ENCODE measurements around the gene TEN1.
"Not testable (repeated sequence)": the region's sequence is repeated elsewhere in the genome, so short reads cannot be mapped to it uniquely, and the experiment has no call there.

TEN1 gene

DNA sequence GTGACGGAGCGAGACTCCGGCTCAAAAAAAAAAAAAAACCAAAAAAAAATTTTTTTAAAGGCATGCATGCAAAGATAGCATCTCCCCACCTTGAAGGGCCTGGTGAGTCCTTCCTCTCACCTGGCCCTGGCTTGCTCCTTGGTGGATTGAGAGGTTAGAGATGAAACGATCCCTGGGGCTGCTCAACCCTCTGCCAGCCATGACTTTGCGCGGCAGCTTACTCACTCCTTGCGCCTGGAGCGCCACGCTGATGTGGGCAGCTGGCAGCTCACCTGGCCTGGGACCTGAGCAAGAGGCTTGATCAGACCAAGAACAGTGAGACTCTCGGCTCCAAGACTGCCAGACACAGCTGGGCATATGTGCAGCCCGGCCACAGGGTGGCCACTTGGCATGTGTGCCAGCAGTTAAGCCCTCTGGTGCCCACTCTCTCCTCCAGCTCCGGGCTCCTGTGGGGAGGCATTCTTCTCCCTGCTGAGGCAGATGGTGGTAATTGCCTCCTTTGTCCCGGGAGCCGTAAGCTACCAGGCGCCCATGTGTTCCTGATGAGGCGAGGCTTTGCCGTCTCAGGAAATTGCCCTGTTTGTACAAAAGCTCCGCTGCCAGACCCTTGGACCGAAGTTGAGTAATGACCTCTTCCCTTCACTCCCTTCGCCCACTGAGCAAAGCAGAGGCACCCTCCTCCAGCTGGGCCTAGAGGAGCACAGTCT is 53.2 kb downstream of the TEN1 start:
- DNase-seq: no peak

DNA sequence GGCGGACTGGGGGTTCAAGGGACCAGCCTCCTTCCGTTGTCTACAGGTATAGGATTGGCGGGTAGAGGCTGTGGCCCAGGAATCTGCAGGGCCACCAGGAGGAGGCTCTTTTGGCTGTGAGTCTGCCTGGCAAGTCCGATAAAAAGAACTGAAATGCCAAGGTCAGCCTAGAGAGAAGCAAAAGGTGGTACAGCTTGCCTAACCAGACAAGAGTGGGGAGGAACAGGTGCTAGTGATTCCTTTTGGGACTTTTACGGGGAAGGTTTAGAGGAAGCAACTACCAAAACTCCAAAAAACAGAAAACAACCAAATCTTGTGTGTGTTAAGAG is 53.7 kb downstream of the TEN1 start:
- no peak for DNase-seq

DNA sequence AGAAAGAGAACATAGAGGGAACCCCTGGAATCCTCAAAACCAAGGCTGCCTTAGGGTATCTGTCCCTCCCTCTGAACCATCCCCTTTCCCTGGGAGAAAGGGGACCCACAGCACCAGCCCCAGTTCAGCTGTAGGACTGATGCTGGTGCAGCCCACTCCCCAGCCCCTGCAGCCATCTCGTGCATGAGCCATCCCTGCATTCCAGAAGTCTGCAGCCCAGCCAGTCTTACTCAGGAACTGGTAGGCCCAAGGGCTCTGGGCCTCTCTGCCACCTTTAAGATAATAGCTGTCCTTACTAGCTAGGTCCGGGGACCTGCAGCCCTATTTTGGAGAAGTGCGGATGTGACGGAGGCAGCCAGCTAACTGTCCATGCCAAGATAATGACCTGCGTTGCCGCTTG is 54.1 kb downstream of the TEN1 start:
- no peak for DNase-seq

DNA sequence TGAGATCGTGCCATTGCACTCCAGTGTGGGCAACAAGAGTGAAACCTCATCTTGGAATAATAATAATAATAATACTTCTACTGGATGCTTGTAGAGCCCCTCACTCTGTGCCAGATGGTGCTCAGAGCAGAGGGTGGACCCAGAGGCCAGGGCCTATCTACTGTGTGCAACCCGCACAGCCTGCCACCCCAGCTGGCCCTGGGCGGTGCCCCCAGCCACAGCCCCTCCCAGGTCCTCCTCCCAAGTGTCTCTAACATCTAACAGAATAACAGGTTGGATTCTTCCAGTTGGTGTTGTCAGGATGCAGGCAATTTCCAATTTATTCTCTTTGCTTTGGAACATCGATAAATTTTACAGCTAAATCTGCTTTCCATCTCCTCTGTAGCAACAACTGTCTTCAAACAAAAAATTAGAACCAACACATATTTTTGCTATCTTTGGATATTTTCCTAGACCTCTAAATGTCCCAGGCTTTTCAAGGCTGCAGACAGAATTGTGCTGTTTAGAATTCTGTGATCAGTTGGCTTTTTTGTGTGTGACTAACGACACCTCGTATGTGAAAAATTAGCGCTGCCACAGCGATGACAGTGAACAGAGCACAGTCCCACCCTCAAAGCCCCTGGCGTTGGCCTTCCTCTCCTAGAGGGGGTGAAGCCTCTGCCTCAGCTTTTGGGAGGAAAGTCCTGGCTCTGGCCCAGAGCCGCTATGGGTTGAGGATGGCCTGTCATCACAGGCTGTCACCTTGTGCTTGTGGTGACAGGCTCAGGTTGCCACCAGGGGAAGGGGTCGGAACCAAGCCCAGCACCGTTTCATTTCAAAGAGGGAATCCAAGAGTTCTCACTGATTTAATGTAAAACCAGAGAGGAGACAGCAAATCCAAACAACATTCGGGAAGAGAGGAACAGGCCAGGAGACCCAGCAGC is 55.6 kb downstream of the TEN1 start:
- no peak for DNase-seq

DNA sequence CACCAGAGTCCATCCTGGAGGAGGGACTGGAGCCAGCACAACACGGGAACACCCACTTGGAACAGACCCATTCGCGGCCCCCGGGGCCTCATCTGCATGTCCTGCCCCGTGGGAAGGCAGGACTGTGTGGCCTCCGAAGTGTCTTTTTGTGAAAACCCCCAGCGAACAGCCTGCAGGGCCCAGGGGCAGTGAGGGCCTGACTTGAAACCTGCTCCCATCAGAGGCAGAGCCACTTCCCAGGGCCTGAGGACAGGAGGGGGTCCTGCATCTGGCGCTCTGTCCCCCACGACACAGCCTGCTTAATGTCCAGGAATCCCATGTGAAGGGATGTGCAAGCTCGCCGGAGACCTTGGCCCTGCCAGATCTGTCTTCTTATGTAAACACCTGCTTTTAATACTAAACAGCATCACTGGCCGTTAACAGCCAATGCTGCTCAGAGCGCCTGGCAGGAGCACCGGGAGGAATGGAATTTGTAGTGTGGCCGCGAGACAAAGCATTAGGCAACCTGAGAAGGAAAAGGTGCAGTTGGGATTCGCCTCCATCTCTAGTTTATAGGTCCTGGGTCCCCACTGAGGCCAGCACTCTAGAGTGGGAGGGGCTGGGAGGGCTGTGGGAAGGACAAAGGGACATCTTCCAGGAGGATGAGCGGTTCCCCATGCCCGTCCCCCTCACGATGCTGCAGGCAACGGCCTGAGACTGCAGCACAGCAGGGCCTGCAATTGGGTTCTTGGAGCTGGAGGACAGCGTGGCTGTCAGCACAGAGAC is 57.6 kb downstream of the TEN1 start:
- no peak for DNase-seq

DNA sequence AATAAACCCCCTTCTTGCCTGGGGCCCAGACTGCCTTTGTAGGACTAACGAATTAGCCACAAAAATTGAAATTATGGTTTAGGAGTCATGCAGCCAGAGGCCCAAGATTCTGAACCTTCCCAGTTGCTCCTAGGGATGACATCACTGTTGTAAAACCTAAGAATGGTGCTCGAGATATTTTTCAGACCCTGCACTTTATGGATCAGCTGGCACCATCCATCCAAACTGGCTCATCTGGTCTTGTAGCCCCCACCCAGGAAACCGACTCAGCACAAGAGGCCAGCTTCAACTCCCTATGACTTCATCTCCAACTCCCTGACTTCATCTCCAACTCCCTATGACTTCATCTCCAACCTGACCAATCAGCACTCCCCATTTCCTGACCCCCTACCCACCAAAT is 59.0 kb downstream of the TEN1 start:
- DNase-seq: no peak

DNA sequence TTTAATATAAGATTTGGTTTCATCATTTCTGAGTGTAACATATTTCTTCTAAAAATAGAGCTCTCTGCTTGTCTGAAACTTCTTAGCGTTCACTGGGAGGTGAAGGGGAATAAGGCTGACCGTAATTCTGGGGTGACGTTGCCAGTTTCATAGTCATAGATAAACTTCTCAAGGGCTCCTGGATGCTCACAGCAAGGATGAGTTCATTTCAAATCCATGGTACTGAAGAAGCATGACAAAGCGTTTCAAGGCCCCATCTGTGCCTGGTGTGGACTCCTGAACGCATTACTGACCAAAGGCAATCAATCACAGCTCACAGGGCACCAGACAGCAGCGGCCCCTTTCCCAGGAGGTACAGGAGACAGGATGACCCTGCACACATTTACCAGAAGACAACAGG is 60.1 kb downstream of the TEN1 start:
- no peak for DNase-seq

DNA sequence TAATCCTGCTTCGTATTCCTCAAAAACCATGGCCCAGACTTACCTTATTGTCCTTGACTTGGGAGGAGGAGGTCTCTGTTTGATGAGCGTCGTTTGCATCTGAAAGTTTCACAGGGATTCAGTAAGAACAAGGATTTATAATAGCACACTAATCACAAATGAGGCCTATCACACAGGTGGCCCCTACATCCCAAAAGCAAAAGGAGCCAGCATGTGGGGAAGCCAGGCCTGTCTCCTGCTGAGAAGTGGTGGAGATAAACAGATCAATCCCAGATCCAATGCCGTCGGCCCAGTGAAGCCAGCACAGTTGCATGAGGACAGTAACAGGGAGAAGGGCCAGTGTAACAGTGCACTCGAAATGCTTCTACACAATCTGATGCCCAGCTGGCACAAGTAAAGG is 61.3 kb downstream of the TEN1 start:
- DNase-seq: no peak

DNA sequence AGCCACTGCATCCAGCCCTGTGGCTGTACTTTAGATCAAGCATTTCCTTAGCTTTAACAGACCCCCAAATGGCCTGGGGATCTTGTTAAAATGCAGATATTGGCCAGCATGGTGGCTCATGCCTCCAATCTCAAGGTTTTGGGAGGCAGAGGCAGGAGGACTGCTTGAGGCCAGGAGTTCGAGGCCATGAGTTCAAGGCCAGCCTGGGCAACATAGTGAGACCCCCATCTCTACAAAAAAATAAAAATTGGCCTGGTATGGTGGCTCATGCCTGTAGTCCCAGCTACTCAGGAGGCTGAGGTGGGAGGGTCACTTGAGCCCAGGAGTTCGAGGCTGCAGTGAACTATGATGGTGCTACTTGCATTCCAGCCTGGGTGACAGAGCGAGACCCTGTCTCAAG is 63.8 kb downstream of the TEN1 start:
- DNase-seq: not testable (repeated sequence)

DNA sequence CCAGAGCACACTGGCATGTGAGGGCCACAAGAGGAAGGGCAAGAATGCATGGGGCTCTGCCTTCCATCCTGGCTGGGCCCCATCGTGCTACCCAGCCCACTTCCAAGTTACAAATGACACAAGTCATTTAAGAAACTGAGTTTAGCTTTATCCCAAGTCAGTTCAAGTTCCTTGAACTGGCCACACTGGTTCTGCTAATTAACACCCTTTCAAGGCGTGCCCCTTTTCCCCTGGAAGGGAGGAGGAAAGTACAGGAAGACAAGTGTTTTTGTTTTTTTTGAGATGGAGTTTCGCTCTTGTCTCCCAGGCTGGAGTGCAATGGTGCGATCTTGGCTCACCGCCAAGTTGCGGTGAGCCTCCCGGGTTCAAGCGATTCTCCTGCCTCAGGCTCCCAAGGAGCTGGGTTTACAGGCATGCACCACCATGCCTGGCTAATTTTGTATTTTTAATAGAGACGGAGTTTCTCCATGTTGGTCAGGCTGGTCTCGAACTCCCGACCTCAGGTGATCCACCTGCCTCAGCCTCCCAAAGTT is 65.5 kb downstream of the TEN1 start:
- DNase-seq: not testable (repeated sequence)

DNA sequence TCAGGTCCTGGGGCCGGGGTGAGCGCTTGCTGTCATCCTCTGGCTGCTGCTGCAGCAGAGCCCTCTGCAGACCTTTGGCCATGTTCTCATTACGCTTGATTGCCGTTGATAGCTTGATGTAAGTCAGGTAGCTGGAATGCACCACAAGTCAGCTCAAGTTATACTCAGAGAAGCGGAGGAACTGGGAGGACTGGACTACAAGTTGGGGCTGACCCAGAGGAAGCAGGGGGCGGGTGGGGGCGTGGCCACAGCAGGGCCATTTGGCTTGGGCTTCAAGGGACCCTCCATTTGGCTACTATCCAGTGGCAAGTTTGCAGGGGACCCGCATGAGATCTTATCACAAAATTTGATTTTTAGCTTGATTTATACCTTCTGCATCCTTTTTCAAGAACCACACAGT is 67.0 kb downstream of the TEN1 start:
- DNase-seq: no peak

DNA sequence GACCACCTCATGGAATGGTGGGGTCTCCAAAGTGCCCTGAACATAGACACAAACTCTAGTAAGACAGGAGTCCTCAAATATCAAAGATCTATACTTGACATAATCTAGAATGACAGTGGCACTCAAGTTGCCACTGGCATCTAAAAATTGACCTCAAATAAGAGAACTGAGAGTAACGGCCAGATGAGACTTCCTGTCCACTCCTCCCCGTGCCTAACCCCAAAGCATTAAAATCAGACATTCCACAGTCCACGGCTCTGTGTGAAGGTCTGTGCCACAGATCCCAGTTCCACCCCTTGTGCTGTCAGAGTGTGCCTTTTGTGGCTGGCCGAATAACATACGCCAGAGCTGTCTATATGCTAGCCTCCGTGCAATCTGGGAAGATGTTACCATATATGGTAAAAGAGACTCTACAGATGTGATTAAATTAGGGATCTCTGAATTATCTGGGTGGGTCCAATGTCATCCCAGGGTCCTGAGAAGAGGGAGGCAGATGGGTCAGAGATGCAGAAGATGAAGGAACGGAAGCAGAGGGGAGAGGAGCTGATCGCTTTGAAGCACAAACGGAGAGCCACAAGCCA is 69.1 kb downstream of the TEN1 start:
- no peak for DNase-seq

DNA sequence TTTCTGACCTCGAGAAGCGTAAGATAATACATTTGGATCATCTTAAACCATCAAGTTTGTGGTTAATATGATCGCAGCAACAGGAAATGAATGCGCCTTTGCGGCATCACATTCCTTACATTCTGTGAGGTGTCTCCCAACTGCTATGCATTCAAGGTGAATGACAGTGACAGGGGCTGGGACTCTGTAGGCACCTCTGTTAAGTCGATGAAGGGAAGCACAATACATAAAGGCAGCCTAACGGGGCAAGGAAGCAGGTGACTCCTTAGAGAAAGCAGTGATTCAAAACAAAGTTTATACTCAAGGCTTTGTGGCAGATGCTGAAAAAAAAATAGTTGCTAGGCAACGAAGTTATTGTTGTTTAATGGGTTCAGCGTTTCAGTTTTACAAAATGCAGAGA is 69.7 kb downstream of the TEN1 start:
- DNase-seq: no peak

DNA sequence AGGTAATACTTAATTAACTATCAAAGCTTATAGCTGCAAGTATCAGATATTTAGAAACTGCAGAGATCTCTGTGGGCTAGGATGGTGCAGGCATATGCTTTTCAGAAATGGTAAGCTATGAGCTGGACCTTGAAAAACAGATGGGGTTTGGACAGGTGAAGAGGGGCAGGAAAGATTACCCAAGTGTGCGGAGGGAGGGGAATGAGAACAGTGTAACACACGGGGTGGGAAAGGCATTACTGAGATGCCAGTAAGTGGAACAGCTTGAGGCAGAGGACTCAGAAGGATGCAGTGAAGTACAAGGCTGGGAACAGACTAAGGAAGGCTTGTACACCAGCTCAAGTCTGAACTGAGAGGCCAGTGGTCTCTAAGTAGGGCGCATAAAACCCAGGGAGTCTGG is 70.2 kb downstream of the TEN1 start:
- no peak for DNase-seq

DNA sequence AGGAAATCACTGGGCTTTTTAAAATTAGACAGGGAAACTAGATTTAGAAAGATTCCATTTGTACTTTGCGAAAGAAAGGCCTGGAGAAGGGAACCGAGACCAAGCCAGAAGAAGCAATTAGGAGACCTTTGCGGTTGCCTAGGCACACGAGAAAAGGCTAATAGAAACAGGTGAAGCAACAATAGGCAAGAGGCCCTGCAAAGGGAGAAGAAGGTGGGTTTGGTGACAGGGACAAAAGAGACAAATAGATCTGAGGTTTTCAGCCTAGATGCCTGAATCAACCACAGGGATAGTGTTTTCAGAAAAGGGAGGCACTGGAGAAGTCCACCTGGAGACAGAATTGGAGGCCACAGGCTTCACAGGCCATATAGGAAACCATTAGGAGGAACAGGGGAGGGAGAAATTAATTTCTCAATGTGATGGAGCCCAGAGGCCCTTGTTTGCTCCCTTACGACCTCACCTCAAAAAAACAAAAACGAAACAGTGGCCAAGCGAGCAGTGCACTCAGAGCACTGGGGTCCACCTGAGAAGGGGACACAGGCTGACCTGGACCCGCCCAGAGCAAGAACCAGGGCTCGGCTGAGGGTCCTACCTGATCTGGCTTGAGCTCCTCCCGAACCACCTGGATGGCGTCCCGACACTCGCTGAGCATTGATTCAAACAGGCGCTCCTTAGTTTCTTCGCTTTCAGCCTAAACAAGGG is 70.9 kb downstream of the TEN1 start:
- no peak for DNase-seq
